Immature natural killer cell (primary cell): ENCODE data around the gene SLC9B2. TPM values are rescaled to one million over a fixed set of nuclear protein-coding genes. Genes with fewer than 3 reads are reported as not detected.

Experiments used
- DNase-seq, 3 donors: peaks; one replicate each; pipeline ENCODE4 v3.0.0; 2022; ENCODE audit warnings: mixed read lengths in 1 of 3
- H3K27ac Mint-ChIP-seq, 6 donors: one replicate each; pipeline ENCODE4 v1.8.0; 2020; ENCODE audit warnings: mixed read lengths in 6 of 6, mild to moderate bottlenecking in 5 of 6, inconsistent platforms in 4 of 6, moderate library complexity in 3 of 6
- H3K27me3 Mint-ChIP-seq, 3 donors: one replicate each; pipeline ENCODE4 v1.8.0; 2020 to 2021; ENCODE audit warnings: low read depth in 3 of 3, mild to moderate bottlenecking in 3 of 3, mixed read lengths in 3 of 3, moderate library complexity in 3 of 3, inconsistent platforms in 1 of 3
- H3K36me3 Mint-ChIP-seq, 3 donors: one replicate each; pipeline ENCODE4 v1.8.0; 2020; ENCODE audit warnings: mixed read lengths in 3 of 3, inconsistent platforms in 2 of 3, mild to moderate bottlenecking in 2 of 3
- H3K4me1 Mint-ChIP-seq, 2 donors: one replicate each; pipeline ENCODE4 v1.8.0; 2020; ENCODE audit warnings: inconsistent platforms in 2 of 2, mild to moderate bottlenecking in 2 of 2, mixed read lengths in 2 of 2, moderate library complexity in 1 of 2
- H3K4me3 Mint-ChIP-seq, 5 donors: one replicate each; pipeline ENCODE4 v1.8.0; 2020; ENCODE audit warnings: mild to moderate bottlenecking in 5 of 5, mixed read lengths in 5 of 5, inconsistent platforms in 3 of 5, moderate library complexity in 3 of 5
- H3K9me3 Mint-ChIP-seq, 6 donors: one replicate each; pipeline ENCODE4 v1.8.0; 2020; ENCODE audit warnings: mild to moderate bottlenecking in 6 of 6, mixed read lengths in 6 of 6, inconsistent platforms in 4 of 6, moderate library complexity in 3 of 6
- polyA plus RNA-seq, 3 donors: library from polyadenylated mRNA; unstranded; fragments of 300-500 nt; fragmentation: Illumina TruSeq; gene quantifications; one replicate each; pipeline ENCODE4 v1.2.3, GENCODE V29; 2021

The SLC9B2 gene
- polyA plus RNA-seq, 3 donors from 2014 or later: 8.9 to 15.7 (median 9.8) TPM

GRCh38 chr4:103060453-103061148 lies 16.0 kb downstream of the SLC9B2 start:
- no peak for DNase-seq
- Mint-ChIP-seq H3K4me1 (no peaks in the 10 kb centered on the region), H3K4me3 (no peak overlapping the region), H3K27me3 (no peaks in the 10 kb centered on the region), H3K9me3 (no peaks in the 10 kb centered on the region), H3K36me3 (peaks cover 0 to 14% (median 7%) of the 10 kb centered on the region in 3 donors), H3K27ac (no peak overlapping the region)

DNA sequence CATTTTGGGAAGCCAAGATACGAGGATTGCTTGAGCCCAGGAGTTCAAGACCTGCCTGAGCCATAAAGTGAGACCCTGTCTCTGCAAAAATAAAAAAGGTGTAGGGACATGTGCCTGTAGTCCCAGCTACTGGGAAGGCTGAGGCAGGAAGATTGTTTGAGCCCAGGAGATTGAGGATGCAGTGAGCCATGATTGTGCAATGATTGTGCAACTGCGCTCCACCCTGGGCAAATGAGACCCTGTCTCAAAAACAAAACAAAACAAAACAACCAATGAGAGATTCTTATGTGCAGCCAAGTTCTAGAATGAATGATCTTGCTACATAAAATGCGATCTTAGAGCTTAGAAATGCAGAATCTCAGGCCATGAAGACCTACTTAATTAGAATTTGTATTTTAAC lies 22.5 kb downstream of the SLC9B2 start:
- no peaks in the 10 kb centered on the region for H3K4me1 Mint-ChIP-seq
- DNase-seq: no peak
- H3K9me3 Mint-ChIP-seq: no peaks in the 10 kb centered on the region
- H3K36me3 Mint-ChIP-seq: peaks cover 0 to 7% (median 4%) of the 10 kb centered on the region in 3 donors
- H3K4me3 Mint-ChIP-seq: no peak overlapping the region
- H3K27ac Mint-ChIP-seq: no peak overlapping the region
- peaks cover 0 to 2% (median 0%) of the 10 kb centered on the region in 3 donors for H3K27me3 Mint-ChIP-seq

- no peak for DNase-seq
- H3K36me3 Mint-ChIP-seq: peaks cover 0 to 9% (median 4%) of the 10 kb centered on the region in 3 donors
- H3K4me3 Mint-ChIP-seq: no peak overlapping the region
- H3K9me3 Mint-ChIP-seq: no peaks in the 10 kb centered on the region
- H3K27me3 Mint-ChIP-seq: peaks cover 0 to 2% (median 0%) of the 10 kb centered on the region in 3 donors
- H3K4me1 Mint-ChIP-seq: no peaks in the 10 kb centered on the region
- H3K27ac Mint-ChIP-seq: no peak overlapping the region
These were observed 23.8 kb downstream of the SLC9B2 start for GRCh38 chr4:103052779-103053178.

GRCh38 chr4:103052145-103052544 lies 24.4 kb downstream of the SLC9B2 start:
- Mint-ChIP-seq H3K9me3 (no peaks in the 10 kb centered on the region), H3K27me3 (peaks cover 0 to 2% (median 0%) of the 10 kb centered on the region in 3 donors), H3K4me1 (no peaks in the 10 kb centered on the region), H3K27ac (no peak overlapping the region), H3K36me3 (peaks cover 0 to 9% (median 4%) of the 10 kb centered on the region in 3 donors), H3K4me3 (no peak overlapping the region)
- no peak for DNase-seq

GRCh38 chr4:103050736-103051436 lies 25.7 kb downstream of the SLC9B2 start:
- H3K36me3 Mint-ChIP-seq: peaks cover 0 to 12% (median 3%) of the 10 kb centered on the region in 3 donors
- H3K4me1 Mint-ChIP-seq: no peaks in the 10 kb centered on the region
- DNase-seq: no peak
- H3K27me3 Mint-ChIP-seq: peaks cover 0 to 2% (median 0%) of the 10 kb centered on the region in 3 donors
- H3K27ac Mint-ChIP-seq: no peak overlapping the region
- no peaks in the 10 kb centered on the region for H3K9me3 Mint-ChIP-seq
- no peak overlapping the region for H3K4me3 Mint-ChIP-seq

DNA sequence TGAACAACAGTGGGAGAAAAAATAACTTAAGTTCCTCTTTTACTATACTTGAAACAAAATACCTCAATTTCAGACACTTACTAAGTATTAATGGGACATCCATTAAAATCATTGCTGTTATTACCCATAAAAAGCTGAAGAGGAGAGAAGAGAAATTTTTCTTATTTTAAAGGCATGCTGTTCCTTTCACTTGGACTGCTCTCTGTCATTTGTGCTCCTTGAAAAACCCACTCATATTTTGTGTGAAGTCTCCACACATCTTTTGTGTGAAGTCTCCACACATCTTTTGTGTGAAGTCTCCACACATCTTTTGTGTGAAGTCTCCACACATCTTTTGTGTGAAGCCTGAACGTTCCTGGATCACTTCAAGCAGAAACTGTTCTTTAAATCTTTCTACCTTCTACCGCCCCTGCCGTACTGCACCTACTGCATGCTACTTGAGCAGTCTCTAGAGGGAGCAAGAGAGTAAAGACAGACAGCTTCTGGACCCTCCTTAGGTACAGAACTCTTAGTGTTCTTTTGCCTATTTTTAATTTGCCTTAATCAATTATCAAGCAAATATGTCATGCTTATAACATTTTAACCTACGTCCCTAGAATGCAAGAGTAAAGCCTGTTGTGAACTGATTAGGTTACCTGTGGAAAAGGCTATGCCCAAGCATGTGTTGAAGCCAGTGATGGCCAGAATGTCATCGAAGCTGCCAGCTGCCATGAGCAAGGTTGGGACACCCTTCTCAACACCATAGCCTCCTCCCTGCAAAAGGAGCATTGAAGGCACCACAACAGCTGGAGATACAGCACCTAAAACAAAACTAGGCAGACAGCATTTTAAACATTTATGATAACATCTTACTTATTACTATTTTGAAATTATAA lies 29.9 kb downstream of the SLC9B2 start:
- H3K27me3 Mint-ChIP-seq: peaks cover 0 to 2% (median 0%) of the 10 kb centered on the region in 3 donors
- H3K9me3 Mint-ChIP-seq: no peaks in the 10 kb centered on the region
- DNase-seq: peak; percentile 39 to 47 (median 46)
- H3K27ac Mint-ChIP-seq: no peak overlapping the region
- no peak overlapping the region for H3K4me3 Mint-ChIP-seq
- H3K4me1 Mint-ChIP-seq: no peaks in the 10 kb centered on the region
- peaks cover 4 to 18% (median 9%) of the 10 kb centered on the region in 3 donors for H3K36me3 Mint-ChIP-seq

DNA sequence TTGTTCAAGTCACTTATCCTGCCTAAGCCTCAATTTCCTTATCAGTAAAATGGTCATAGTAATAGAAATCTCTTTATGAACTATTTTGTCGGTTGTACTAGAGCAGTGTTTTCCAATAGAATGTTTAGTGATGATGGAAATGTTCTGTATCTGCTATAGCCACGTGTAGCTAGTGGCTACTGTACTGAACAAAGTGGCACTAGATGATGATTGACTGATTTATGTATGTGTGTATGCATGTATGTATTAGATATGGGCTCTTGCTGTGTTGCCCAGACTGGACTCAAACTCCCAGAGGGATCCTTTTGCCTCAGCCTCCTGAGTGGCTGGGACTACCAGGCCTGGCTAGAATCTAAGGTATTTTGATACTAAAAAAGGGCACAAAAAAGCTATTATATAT lies 32.4 kb downstream of the SLC9B2 start:
- Mint-ChIP-seq H3K4me1 (no peaks in the 10 kb centered on the region), H3K4me3 (no peak overlapping the region), H3K27me3 (no peaks in the 10 kb centered on the region), H3K27ac (no peak overlapping the region), H3K36me3 (peaks cover 4 to 17% (median 9%) of the 10 kb centered on the region in 3 donors), H3K9me3 (no peaks in the 10 kb centered on the region)
- no peak for DNase-seq

GRCh38 chr4:103036169-103036568 lies 40.4 kb downstream of the SLC9B2 start:
- no peak overlapping the region for H3K27ac Mint-ChIP-seq
- H3K9me3 Mint-ChIP-seq: no peaks in the 10 kb centered on the region
- no peaks in the 10 kb centered on the region for H3K27me3 Mint-ChIP-seq
- no peak for DNase-seq
- no peaks in the 10 kb centered on the region for H3K4me1 Mint-ChIP-seq
- H3K36me3 Mint-ChIP-seq: peaks cover 6 to 17% (median 7%) of the 10 kb centered on the region in 3 donors
- no peak overlapping the region for H3K4me3 Mint-ChIP-seq

DNA sequence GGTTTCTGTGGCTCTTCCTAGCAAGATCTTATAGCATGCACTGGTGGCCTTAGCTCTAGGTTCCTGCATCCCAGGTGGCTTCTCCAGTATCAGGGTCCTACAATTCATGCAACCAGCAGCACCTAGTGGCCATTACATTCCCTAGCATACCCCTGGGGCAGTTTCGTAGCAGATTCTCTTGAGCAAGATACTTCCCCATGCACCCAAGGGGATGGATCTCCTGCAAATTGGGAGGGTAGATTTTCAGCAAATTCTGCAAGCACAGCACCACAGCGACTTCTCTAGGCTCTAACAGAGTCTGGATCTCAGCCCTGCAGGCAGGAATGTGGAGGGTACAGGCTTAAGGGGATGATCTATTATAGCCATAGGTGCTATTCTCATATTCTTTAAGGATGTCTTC lies 44.0 kb downstream of the SLC9B2 start:
- H3K4me3 Mint-ChIP-seq: no peak overlapping the region
- H3K9me3 Mint-ChIP-seq: no peaks in the 10 kb centered on the region
- H3K27me3 Mint-ChIP-seq: no peaks in the 10 kb centered on the region
- no peak for DNase-seq
- H3K4me1 Mint-ChIP-seq: no peaks in the 10 kb centered on the region
- peaks cover 10 to 23% (median 16%) of the 10 kb centered on the region in 3 donors for H3K36me3 Mint-ChIP-seq
- H3K27ac Mint-ChIP-seq: no peak overlapping the region

DNA sequence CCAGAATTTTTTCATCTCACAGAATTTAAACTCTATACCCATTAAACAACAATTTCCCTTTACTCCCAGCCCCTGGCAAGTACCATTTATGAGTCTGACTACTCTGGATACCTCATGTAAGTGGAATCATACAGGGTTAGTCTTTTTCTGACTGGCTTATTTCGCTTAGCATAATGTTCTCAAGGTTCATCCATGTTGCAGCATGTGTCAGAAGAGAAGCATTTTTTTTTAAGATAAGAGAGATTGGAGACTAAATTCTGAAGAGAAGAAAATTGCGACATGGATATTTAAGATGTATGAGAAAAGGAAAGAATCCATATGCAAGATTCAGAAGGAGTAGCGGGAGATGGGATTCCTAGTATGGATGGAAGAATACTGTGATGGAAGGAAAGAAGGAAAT lies 45.8 kb downstream of the SLC9B2 start:
- no peaks in the 10 kb centered on the region for H3K27me3 Mint-ChIP-seq
- H3K36me3 Mint-ChIP-seq: peaks cover 9 to 17% (median 17%) of the 10 kb centered on the region in 3 donors
- H3K9me3 Mint-ChIP-seq: no peaks in the 10 kb centered on the region
- H3K4me3 Mint-ChIP-seq: no peak overlapping the region
- no peak for DNase-seq
- H3K27ac Mint-ChIP-seq: no peak overlapping the region
- no peaks in the 10 kb centered on the region for H3K4me1 Mint-ChIP-seq

GRCh38 chr4:103029300-103029699 lies 47.3 kb downstream of the SLC9B2 start:
- Mint-ChIP-seq H3K27ac (no peak overlapping the region), H3K4me3 (no peak overlapping the region), H3K9me3 (no peaks in the 10 kb centered on the region), H3K36me3 (peaks cover 12 to 17% (median 13%) of the 10 kb centered on the region in 3 donors), H3K27me3 (no peaks in the 10 kb centered on the region), H3K4me1 (no peaks in the 10 kb centered on the region)
- DNase-seq: no peak

GRCh38 chr4:103026868-103027267 lies 49.7 kb downstream of the SLC9B2 start:
- Mint-ChIP-seq H3K36me3 (peaks cover 12 to 14% (median 13%) of the 10 kb centered on the region in 3 donors), H3K9me3 (no peaks in the 10 kb centered on the region), H3K4me3 (no peak overlapping the region), H3K27me3 (peaks cover 0 to under 1% (median 0%) of the 10 kb centered on the region in 3 donors), H3K4me1 (no peaks in the 10 kb centered on the region), H3K27ac (no peak overlapping the region)
- no peak for DNase-seq

GRCh38 chr4:103024996-103025395 lies 51.6 kb downstream of the SLC9B2 start:
- Mint-ChIP-seq H3K27me3 (peaks cover 0 to 3% (median 1%) of the 10 kb centered on the region in 3 donors), H3K36me3 (peaks cover 7 to 9% (median 8%) of the 10 kb centered on the region in 3 donors), H3K27ac (no peak overlapping the region), H3K4me3 (no peak overlapping the region), H3K4me1 (peaks cover 6 to 8% of the 10 kb centered on the region in 2 donors), H3K9me3 (no peaks in the 10 kb centered on the region)
- DNase-seq: no peak
